Neural cell (in vitro differentiated cells): Measurements from ENCODE around the gene MAP3K7. TPM values are rescaled to one million over a fixed set of nuclear protein-coding genes. Genes with fewer than 3 reads are reported as not detected.

Experiments
- H2AFZ ChIP-seq: fragments of 200-600, 300-800 bp; sonication (generic), shearing (Covaris generic); 2 replicates; pipeline ENCODE4 v1.6.0; 2014; ENCODE audit warnings: low read depth, mild to moderate bottlenecking, antibody characterized with exemption, low read length, moderate library complexity
- H3F3A ChIP-seq: fragments of 200-600 bp; shearing (Covaris generic); 2 replicates; pipeline ENCODE4 v1.6.1; 2016; ENCODE audit warnings: mild to moderate bottlenecking, moderate library complexity, mixed read lengths, antibody characterized with exemption, low read length; ENCODE audit not compliant: insufficient read depth, poor library complexity, severe bottlenecking
- H3K27ac ChIP-seq: fragments of 200-600, 300-800 bp; sonication (generic), shearing (Covaris generic); 2 replicates; pipeline ENCODE4 v1.5.1; 2014; ENCODE audit warnings: mild to moderate bottlenecking, low read length, moderate library complexity
- H3K27me3 ChIP-seq: fragments of 300-800, 200-600 bp; sonication (generic), shearing (Covaris generic); 2 replicates; pipeline ENCODE4 v1.6.0; 2014; ENCODE audit warnings: mild to moderate bottlenecking, low read depth, low read length, moderate library complexity; ENCODE audit not compliant: insufficient read depth
- H3K36me3 ChIP-seq: fragments of 300-800, 200-600 bp; sonication (generic), shearing (Covaris generic); 2 replicates; pipeline ENCODE4 v1.5.1; 2014; ENCODE audit warnings: mild to moderate bottlenecking, antibody characterized with exemption, low read length, moderate library complexity; ENCODE audit not compliant: insufficient read depth
- H3K4me2 ChIP-seq: fragments of 300-800, 200-600 bp; sonication (generic), shearing (Covaris generic); 2 replicates; pipeline ENCODE4 v1.6.0; 2014; ENCODE audit warnings: mild to moderate bottlenecking, low read length
- H3K4me3 ChIP-seq: fragments of 300-800, 200-600 bp; sonication (generic), shearing (Covaris generic); 2 replicates; pipeline ENCODE4 v1.5.1; 2014; ENCODE audit warnings: mild to moderate bottlenecking, low read length, moderate library complexity
- H3K79me2 ChIP-seq: fragments of 200-600 bp; shearing (Covaris generic); replicated peaks from 2 replicates; pipeline ENCODE4 v1.6.0; 2014; ENCODE audit warnings: mild to moderate bottlenecking, low read length, moderate library complexity; ENCODE audit not compliant: insufficient read depth
- H3K9ac ChIP-seq: fragments of 300-800, 200-600 bp; sonication (generic), shearing (Covaris generic); 2 replicates; pipeline ENCODE4 v1.6.1; 2016; ENCODE audit warnings: mild to moderate bottlenecking, low read length, mixed read lengths
- H3K9me2 ChIP-seq: fragments of 200-600 bp; shearing (Covaris generic); 2 replicates; pipeline ENCODE4 v1.6.1; 2016; ENCODE audit warnings: mild to moderate bottlenecking, low read length, mixed read lengths; ENCODE audit not compliant: insufficient read depth
- H3K9me3 ChIP-seq: fragments of 200-600, 300-800 bp; sonication (generic), shearing (Covaris generic); 2 replicates; pipeline ENCODE4 v1.6.1; 2016; ENCODE audit warnings: mild to moderate bottlenecking, mixed run types, low read length, moderate library complexity, mixed read lengths
- H4K20me1 ChIP-seq: fragments of 200-600 bp; shearing (Covaris generic); 2 replicates; pipeline ENCODE4 v1.6.1; 2016; ENCODE audit warnings: mild to moderate bottlenecking, mixed run types; ENCODE audit not compliant: insufficient read depth
- EP300 ChIP-seq: fragments of 450-650 bp; conservative IDR thresholded peaks from 2 replicates; pipeline ENCODE4 v1.6.1; 2014; ENCODE audit warnings: antibody characterized with exemption, mild to moderate bottlenecking, moderate library complexity; ENCODE audit not compliant: poor library complexity, severe bottlenecking
- EZH2 ChIP-seq: fragments of 200-600, 300-800 bp; shearing (Covaris generic), sonication (generic); IDR thresholded peaks from 2 replicates; pipeline ENCODE4 v1.6.1; 2014; ENCODE audit warnings: antibody characterized with exemption, low read length, borderline replicate concordance, mild to moderate bottlenecking; ENCODE audit not compliant: insufficient read depth, poor library complexity, severe bottlenecking
- MXI1 ChIP-seq: fragments of 450-650 bp; conservative IDR thresholded peaks from 2 replicates; pipeline ENCODE4 v1.6.1; 2014; ENCODE audit warnings: antibody characterized with exemption, mild to moderate bottlenecking; ENCODE audit not compliant: poor library complexity, severe bottlenecking
- POLR2AphosphoS5 ChIP-seq: IDR thresholded peaks from 2 replicates; pipeline ENCODE4 v1.6.1; 2012
- RAD21 ChIP-seq: fragments of 450-650 bp; conservative IDR thresholded peaks from 2 replicates; pipeline ENCODE4 v1.6.1; 2014; ENCODE audit warnings: antibody characterized with exemption, mild to moderate bottlenecking, moderate library complexity
- REST ChIP-seq: IDR thresholded peaks from 2 replicates; pipeline ENCODE4 v1.6.1; 2012; ENCODE audit warnings: borderline replicate concordance
- SMC3 ChIP-seq: fragments of 450-650 bp; conservative IDR thresholded peaks from 2 replicates; pipeline ENCODE4 v1.6.1; 2014; ENCODE audit warnings: antibody characterized with exemption, mild to moderate bottlenecking, moderate library complexity; ENCODE audit not compliant: poor library complexity
- TAF1 ChIP-seq: IDR thresholded peaks from 2 replicates; pipeline ENCODE4 v1.6.1; 2012; ENCODE audit warnings: low read depth
- polyA plus RNA-seq: library from polyadenylated mRNA; depleted of rRNA; stranded (reverse); fragments of >200 nt; gene quantifications from 2 replicates; pipeline ENCODE4 v1.2.3, GENCODE V29; 2014
- TF ChIP-seq, protein P1 (sequence below): fragments of 450-650 bp; IDR thresholded peaks from 2 replicates; pipeline ENCODE4 v1.5.1; 2014; ENCODE audit warnings: antibody characterized with exemption, mild to moderate bottlenecking, moderate library complexity; ENCODE audit not compliant: poor library complexity, severe bottlenecking

MAP3K7 gene
- polyA plus RNA-seq, 1 donor from 2014 or later, result 71.6 TPM

DNA sequence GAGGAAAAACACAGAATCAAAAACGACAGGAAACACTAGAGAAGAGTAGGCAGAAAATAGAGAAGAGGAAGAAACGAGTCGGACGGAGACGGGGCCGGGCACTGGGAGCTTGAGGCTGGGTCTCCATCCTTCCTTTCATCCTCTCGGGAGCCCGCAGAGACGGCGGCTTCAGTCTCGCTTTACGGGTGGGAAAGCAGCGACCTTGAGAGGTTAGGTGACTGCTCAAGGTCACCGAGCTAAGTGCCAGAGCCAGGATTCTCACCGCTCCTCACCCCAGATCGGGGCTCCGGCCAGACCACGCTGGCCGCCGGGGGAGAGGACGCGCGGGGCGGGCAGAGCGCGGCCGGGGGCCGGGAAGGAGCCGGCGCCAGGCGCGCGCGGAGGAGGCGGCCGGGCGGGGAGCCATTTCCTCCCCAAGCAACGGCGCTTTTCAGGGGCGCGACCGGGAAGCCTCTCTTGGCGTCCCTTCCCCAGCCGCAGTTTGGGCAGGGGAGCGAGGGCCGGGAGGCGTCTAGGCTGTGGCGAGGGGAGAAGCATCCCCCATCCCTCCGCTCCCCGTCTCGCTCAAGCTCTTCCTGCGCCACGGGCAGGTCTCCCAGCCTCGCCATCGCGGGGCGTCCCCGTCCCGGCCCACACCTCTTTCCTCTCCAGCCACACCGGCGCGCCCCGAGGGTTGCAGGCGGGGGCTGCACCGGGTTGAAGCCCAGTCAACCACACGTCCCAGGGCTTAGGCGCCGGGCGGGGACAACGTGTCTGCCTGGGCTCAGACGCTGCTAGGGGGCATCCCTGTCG, 24.1 kb upstream of the MAP3K7 start:
- H3K4me3 ChIP-seq, result peak overlapping the region; percentile 65
- H4K20me1 ChIP-seq, result no peaks in the 10 kb centered on the region
- no peaks in the 10 kb centered on the region for H3K36me3 ChIP-seq
- H3K27ac ChIP-seq, result peak overlapping the region; percentile 61
- no peaks in the 10 kb centered on the region for H3K9me3 ChIP-seq
- no peak for TF ChIP-seq MXI1
- no peak for TF ChIP-seq SMC3
- no peak for TF ChIP-seq EP300
- no peak for TF ChIP-seq RAD21
- TF ChIP-seq, protein P1, sequence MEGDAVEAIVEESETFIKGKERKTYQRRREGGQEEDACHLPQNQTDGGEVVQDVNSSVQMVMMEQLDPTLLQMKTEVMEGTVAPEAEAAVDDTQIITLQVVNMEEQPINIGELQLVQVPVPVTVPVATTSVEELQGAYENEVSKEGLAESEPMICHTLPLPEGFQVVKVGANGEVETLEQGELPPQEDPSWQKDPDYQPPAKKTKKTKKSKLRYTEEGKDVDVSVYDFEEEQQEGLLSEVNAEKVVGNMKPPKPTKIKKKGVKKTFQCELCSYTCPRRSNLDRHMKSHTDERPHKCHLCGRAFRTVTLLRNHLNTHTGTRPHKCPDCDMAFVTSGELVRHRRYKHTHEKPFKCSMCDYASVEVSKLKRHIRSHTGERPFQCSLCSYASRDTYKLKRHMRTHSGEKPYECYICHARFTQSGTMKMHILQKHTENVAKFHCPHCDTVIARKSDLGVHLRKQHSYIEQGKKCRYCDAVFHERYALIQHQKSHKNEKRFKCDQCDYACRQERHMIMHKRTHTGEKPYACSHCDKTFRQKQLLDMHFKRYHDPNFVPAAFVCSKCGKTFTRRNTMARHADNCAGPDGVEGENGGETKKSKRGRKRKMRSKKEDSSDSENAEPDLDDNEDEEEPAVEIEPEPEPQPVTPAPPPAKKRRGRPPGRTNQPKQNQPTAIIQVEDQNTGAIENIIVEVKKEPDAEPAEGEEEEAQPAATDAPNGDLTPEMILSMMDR, result no peak
- TF ChIP-seq EZH2, result no peak
- no peak for TF ChIP-seq POLR2AphosphoS5
- TF ChIP-seq TAF1, result no peak
- TF ChIP-seq REST, result no peak
- H2AFZ ChIP-seq, result no peak overlapping the region
- no peak overlapping the region for H3K4me2 ChIP-seq
- H3K9me2 ChIP-seq, result no peaks in the 10 kb centered on the region
- H3F3A ChIP-seq, result peaks cover 6% of the 10 kb centered on the region
- no peaks in the 10 kb centered on the region for H3K79me2 ChIP-seq
- peaks cover 14% of the 10 kb centered on the region for H3K27me3 ChIP-seq
- peak overlapping the region; percentile 51 for H3K9ac ChIP-seq

- H3K9me3 ChIP-seq, result no peaks in the 10 kb centered on the region
- H3K27ac ChIP-seq, result no peak overlapping the region
- TF ChIP-seq, protein P1, result no peak
- TF ChIP-seq SMC3, result no peak
- no peak for TF ChIP-seq MXI1
- TF ChIP-seq EP300, result no peak
- no peak for TF ChIP-seq EZH2
- TF ChIP-seq REST, result no peak
- no peak for TF ChIP-seq TAF1
- no peak for TF ChIP-seq POLR2AphosphoS5
- no peak for TF ChIP-seq RAD21
- peak overlapping the region; percentile 65 for H3K4me3 ChIP-seq
- peaks cover 6% of the 10 kb centered on the region for H3F3A ChIP-seq
- H3K4me2 ChIP-seq, result no peak overlapping the region
- no peaks in the 10 kb centered on the region for H3K79me2 ChIP-seq
- H2AFZ ChIP-seq, result no peak overlapping the region
- H3K27me3 ChIP-seq, result peaks cover 14% of the 10 kb centered on the region
- no peaks in the 10 kb centered on the region for H4K20me1 ChIP-seq
- no peaks in the 10 kb centered on the region for H3K9me2 ChIP-seq
- no peaks in the 10 kb centered on the region for H3K36me3 ChIP-seq
- H3K9ac ChIP-seq, result peak overlapping the region; percentile 51
Measured at GRCh38 chr6:90610301-90610750, 23.5 kb upstream of the MAP3K7 start.
